HuH-7 (cell line): ENCODE measurements around the gene TSPAN12.

ENCODE experiments used
- DNase-seq: peaks from one replicate; pipeline ENCODE4 v3.0.0; 2011; ENCODE audit warnings: low spot score

The TSPAN12 gene

DNA sequence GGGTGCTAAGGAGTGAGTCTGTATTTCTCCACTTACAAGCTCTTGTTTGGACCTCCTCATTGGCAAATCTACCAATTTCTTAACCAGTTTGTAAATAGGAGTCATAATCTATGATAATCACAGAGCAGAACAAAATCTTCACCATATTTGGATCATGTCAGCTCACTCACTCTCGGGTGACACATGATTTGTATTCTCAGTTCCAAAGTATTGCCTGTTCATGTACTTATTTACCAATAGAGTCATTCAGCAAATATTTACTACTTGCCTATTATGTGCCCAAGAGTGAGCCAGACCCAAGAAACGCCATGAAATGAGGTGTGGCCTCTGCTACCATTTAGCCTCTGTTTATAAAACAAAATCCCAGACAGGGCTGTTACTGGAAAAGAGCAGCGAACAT, 114.8 kb downstream of the TSPAN12 start:
- DNase-seq: no peak

DNA sequence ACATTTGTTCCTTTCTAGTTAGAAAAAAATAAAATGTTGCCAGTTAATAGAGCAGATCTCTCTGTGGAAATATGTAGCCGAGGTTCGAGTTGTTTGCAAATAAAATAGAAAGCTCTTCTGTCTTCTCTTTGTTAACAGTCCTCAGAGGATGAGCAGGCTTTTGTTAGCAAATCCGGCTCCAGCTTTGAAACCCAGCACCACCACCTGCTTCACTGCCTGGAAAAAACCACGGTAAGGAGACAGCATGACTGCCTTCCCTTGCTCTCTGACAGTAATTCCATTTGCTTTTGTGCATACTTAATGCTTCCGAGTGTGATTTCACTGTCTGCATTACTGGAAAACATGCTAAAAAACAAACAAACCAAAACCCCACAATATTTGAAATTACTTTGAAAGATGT, 115.6 kb downstream of the TSPAN12 start:
- no peak for DNase-seq

DNA sequence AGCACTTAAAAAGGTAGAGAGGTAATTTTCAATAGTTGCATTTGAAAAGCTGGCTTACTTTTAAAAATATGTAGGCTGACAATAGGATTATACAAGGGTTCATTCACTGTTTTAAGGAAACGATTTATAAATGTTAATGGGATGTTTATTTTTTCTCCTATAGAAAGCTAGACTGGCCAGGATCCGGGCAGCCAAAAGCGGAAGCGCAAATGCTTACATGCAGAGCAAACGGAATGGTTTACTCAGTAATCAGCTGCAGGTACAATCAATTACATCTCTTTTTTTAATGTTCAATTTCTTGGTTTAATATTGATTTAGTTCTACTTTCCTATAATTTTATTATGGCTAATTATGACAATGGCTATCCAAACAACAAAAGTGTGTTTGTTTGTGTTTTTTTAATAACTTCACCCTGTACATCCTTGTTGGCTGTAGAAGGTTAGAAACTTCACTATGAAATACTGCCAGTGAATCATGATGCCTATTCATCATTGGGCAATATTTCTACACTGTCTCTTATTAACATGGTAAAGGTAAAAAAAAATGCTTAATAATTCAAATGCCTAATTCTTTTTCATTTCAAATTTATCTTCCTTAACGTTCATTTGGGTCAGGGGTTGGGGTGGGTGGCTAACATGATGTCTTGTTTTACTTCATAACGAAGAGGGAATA, 116.4 kb downstream of the TSPAN12 start:
- DNase-seq: no peak

DNA sequence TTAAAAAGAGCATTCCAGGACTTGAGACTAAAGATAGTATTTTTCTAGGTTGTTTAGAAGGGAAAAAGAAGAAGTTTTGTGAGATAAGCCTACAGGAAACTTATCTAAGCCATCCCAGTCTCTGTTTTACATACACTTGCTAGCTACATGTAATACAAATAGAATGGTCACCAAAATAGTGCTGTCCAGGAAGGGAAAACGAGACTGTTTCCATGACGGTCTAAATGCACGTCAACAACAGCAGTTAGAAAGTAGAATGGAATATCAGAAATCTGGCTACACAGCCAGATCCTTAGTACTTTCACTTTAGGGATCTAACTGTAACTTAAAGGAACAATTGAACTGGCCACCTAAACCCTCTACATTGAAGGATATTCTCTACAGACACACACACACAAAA, 117.6 kb downstream of the TSPAN12 start:
- DNase-seq: no peak

DNA sequence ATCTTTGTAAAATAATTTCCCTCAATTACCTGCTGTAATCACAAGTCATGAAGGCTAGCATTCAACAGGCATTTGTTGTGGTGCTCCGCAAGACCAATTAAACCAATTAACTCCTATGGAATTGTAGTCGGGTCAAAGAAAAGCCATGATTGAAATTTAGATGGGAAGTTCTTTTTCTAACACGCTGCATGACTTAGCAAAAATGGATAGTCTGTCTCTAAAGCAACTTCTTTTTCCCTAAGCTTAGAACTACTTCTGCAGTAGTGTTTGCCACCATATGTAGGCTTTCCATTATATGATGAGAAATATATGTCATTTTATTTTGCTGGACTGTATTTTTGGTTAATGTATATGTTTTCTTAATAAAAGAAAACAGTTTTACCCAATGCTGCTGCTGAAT, 119.1 kb downstream of the TSPAN12 start:
- no peak for DNase-seq
